ENCODE data around the gene MAPK12.

GRCh38 chr22:50220603-50221409 is 40.7 kb downstream of the MAPK12 start:
- TF ChIP-seq POLR2A (IDR thresholded peaks at IDR 0.05), result no peak
- TF ChIP-seq CTCF (IDR thresholded peaks at IDR 0.05), result no peak
- no peak for TF ChIP-seq EP300 (IDR thresholded peaks at IDR 0.05)
